GM13976 (cell line): ENCODE results near the gene DHRS7C.
A peak's percentile ranks its signal among the peaks of the same experiment; 100 is the strongest.

ENCODE experiments used
- DNase-seq: peaks from one replicate; pipeline ENCODE4 v3.0.0; 2012; ENCODE audit warnings: low spot score
- CTCF ChIP-seq: IDR thresholded peaks from 2 replicates; pipeline ENCODE4 v1.5.1; 2012; ENCODE audit warnings: borderline replicate concordance, mild to moderate bottlenecking; ENCODE audit not compliant: insufficient read depth; ENCODE audit errors: extremely low read depth, missing control alignments, control extremely low read depth
- in situ Hi-C: fragments of 300-500 bp; cut with MboI; formaldehyde crosslinking; loops from one replicate; pipeline ENCODE4 v1.12.0; 2022; ENCODE audit warnings: low sequenced_read_pairs, mixed read lengths, inconsistent platforms; ENCODE audit not compliant: unreplicated experiment

The DHRS7C gene

GRCh38 chr17:9828296-9829295 is 37.2 kb upstream of the DHRS7C start:
- no peak for DNase-seq
- in situ Hi-C loops: no loop called here

GRCh38 chr17:9825641-9826150 is 34.3 kb upstream of the DHRS7C start, which contains the start of gene GLP2R:
TSS of gene GLP2R (plus strand) at chr17:9825924. CDS start at chr17:9826064, 140 bp downstream.
- no peak for DNase-seq
- in situ Hi-C loops: no loop called here
- no peak for TF ChIP-seq CTCF

More at GRCh38 chr17:9828296-9829295, 37.2 kb upstream of the DHRS7C start:
- no peak for TF ChIP-seq CTCF

- TF ChIP-seq CTCF: no peak
- DNase-seq: no peak
- in situ Hi-C loops: no loop called here
Measured at GRCh38 chr17:9824797-9825338, 33.5 kb upstream of the DHRS7C start.

GRCh38 chr17:9824094-9824493 is 32.7 kb upstream of the DHRS7C start:
- TF ChIP-seq CTCF: no peak
- DNase-seq: peak; percentile 39
- in situ Hi-C loops: no loop called here

- DNase-seq: no peak
- no peak for TF ChIP-seq CTCF
- in situ Hi-C loops: no loop called here
Measured at GRCh38 chr17:9821921-9822320, 30.5 kb upstream of the DHRS7C start, which contains the start of gene GSG1L2. TSS of gene GSG1L2 (minus strand) at chr17:9822079. CDS start at chr17:9822071, 8 bp downstream.

GRCh38 chr17:9820448-9820847 is 29.1 kb upstream of the DHRS7C start:
- in situ Hi-C loops: no loop called here
- no peak for TF ChIP-seq CTCF
- DNase-seq: no peak
